ENCODE measurements around the gene FCGBP.

Gene FCGBP

GRCh38 chr19:39970425-39970674 is 35.9 kb upstream of the FCGBP start:
- peak overlapping the region; percentile 88 to 91 for H3K4me3 ChIP-seq (replicated peaks in 1 of 2; ENCODE audit: low read depth in 2 of 2, low read length in 2 of 2)
- no peak for TF ChIP-seq CTCF (IDR thresholded peaks at IDR 0.05; ENCODE audit: low read depth, low read length)
- no peak for DNase-seq (ENCODE audit: low read depth in 2 of 2)

GRCh38 chr19:39969681-39970424 is 35.4 kb upstream of the FCGBP start:
- peak in 1 of 2 donors; percentile 4 for DNase-seq (ENCODE audit: low read depth in 2 of 2)
- peak overlapping the region; percentile 88 to 91 for H3K4me3 ChIP-seq (replicated peaks in 1 of 2; ENCODE audit: low read depth in 2 of 2, low read length in 2 of 2)
- TF ChIP-seq CTCF (IDR thresholded peaks at IDR 0.05; ENCODE audit: low read depth, low read length), result no peak

GRCh38 chr19:39969266-39969665 is 34.8 kb upstream of the FCGBP start:
- no peak overlapping the region for H3K4me3 ChIP-seq (replicated peaks in 1 of 2; ENCODE audit: low read depth in 2 of 2, low read length in 2 of 2)
- TF ChIP-seq CTCF (IDR thresholded peaks at IDR 0.05; ENCODE audit: low read depth, low read length), result no peak

GRCh38 chr19:39968789-39969188 is 34.4 kb upstream of the FCGBP start:
- no peak overlapping the region for H3K4me3 ChIP-seq (replicated peaks in 1 of 2; ENCODE audit: low read depth in 2 of 2, low read length in 2 of 2)
- DNase-seq (ENCODE audit: low read depth in 2 of 2), result no peak
- no peak for TF ChIP-seq CTCF (IDR thresholded peaks at IDR 0.05; ENCODE audit: low read depth, low read length)

More at GRCh38 chr19:39969266-39969665, 34.8 kb upstream of the FCGBP start:
- DNase-seq (ENCODE audit: low read depth in 2 of 2), result peak in 1 of 2 donors; percentile 67

- no peak for TF ChIP-seq CTCF (IDR thresholded peaks at IDR 0.05; ENCODE audit: low read depth, low read length)
- no peak for DNase-seq (ENCODE audit: low read depth in 2 of 2)
- no peak overlapping the region for H3K4me3 ChIP-seq (replicated peaks in 1 of 2; ENCODE audit: low read depth in 2 of 2, low read length in 2 of 2)
Measured at GRCh38 chr19:39967561-39967960, 33.1 kb upstream of the FCGBP start.

- DNase-seq (ENCODE audit: low read depth in 2 of 2), result no peak
Measured at GRCh38 chr19:39966617-39967016, 32.2 kb upstream of the FCGBP start.

More at GRCh38 chr19:39966617-39967016, 32.2 kb upstream of the FCGBP start:
- H3K4me3 ChIP-seq (replicated peaks in 1 of 2; ENCODE audit: low read depth in 2 of 2, low read length in 2 of 2), result no peak overlapping the region
- TF ChIP-seq CTCF (IDR thresholded peaks at IDR 0.05; ENCODE audit: low read depth, low read length), result no peak
